Endothelial cell (in vitro differentiated cells): ENCODE results near the gene PNKP. TPM values are rescaled to one million over a fixed set of nuclear protein-coding genes. Genes with fewer than 3 reads are reported as not detected.

Experiments
- DNase-seq: peaks from one replicate; pipeline ENCODE4 v3.0.0; 2021; ENCODE audit warnings: low spot score
- H3K27ac Mint-ChIP-seq: one replicate; pipeline ENCODE4 v1.8.0; 2021; ENCODE audit warnings: mixed read lengths, inconsistent platforms; ENCODE audit not compliant: unreplicated experiment
- H3K27me3 Mint-ChIP-seq: one replicate; pipeline ENCODE4 v1.8.0; 2021; ENCODE audit warnings: mild to moderate bottlenecking, moderate library complexity, mixed read lengths, inconsistent platforms; ENCODE audit not compliant: unreplicated experiment
- H3K36me3 Mint-ChIP-seq: one replicate; pipeline ENCODE4 v1.8.0; 2021; ENCODE audit warnings: mild to moderate bottlenecking, low read depth, mixed read lengths, inconsistent platforms; ENCODE audit not compliant: unreplicated experiment
- H3K4me1 Mint-ChIP-seq: one replicate; pipeline ENCODE4 v1.8.0; 2021; ENCODE audit warnings: mild to moderate bottlenecking, mixed read lengths, inconsistent platforms; ENCODE audit not compliant: unreplicated experiment
- H3K4me3 Mint-ChIP-seq: one replicate; pipeline ENCODE4 v1.8.0; 2021; ENCODE audit warnings: mild to moderate bottlenecking, mixed read lengths, inconsistent platforms; ENCODE audit not compliant: unreplicated experiment
- H3K9me3 Mint-ChIP-seq: one replicate; pipeline ENCODE4 v1.8.0; 2021; ENCODE audit warnings: mixed read lengths, inconsistent platforms; ENCODE audit not compliant: unreplicated experiment
- total RNA-seq: library from RNA; stranded (reverse); fragmentation: NEBNext Ultra II Directional; extraction: Animal tissue kit (Norgen Biotek cat#: 25700); gene quantifications from one replicate; pipeline ENCODE4 v1.2.1, GENCODE V29; 2021; ENCODE audit not compliant: unreplicated experiment
- TF ChIP-seq, protein P1 (sequence below): fragments of 200-600 bp; sonication (generic); IDR thresholded peaks from one replicate; pipeline ENCODE4 v1.5.0; 2021; ENCODE audit warnings: antibody characterized with exemption; ENCODE audit not compliant: unreplicated experiment

The PNKP gene
- total RNA-seq, 1 donor from 2014 or later = 96.0 TPM

DNA sequence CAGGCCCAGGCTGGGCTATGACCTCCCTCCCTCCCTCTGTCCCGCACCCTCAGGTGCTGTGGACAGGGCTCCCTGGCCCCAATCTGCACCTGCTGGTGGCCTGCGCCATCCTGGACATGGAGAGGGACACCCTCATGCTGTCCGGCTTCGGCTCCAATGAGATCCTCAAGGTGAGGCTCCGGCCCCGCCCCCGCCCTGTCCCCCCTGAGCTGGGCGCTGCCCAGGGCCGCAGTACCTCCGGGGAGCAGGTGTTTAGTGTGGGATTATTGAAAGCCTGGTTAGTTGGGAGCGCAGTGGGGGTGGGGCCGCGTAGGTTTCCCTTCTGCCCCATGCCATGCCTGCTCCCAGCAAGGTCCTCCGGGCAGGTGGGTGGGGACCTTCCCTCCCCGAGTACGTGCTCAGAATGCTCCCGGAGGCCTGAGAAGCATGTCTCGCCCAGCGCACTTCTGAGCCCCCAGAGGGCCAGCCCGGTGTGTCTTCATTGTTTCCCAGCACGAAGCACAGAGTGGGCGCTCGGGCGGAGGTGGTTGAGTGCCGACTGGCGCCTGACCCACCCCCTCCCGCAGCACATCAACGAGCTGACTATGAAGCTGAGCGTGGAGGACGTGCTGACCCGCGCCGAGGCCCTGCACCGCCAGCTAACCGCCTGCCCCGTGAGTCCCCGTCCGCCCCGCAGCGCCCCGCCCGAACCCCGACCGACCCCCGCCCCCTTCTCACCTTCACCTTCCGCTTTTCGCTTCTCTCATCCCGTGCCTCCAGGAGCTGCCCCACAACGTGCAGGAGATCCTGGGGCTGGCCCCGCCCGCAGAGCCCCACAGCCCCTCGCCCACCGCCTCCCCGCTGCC, 20.5 kb upstream of the PNKP start:
- no peak for DNase-seq
- Mint-ChIP-seq H3K4me1 (no peaks in the 10 kb centered on the region), H3K27ac (no peak overlapping the region), H3K27me3 (peaks cover 20% of the 10 kb centered on the region), H3K4me3 (no peak overlapping the region), H3K36me3 (peaks cover 25% of the 10 kb centered on the region), H3K9me3 (no peaks in the 10 kb centered on the region)
- TF ChIP-seq, protein P1, sequence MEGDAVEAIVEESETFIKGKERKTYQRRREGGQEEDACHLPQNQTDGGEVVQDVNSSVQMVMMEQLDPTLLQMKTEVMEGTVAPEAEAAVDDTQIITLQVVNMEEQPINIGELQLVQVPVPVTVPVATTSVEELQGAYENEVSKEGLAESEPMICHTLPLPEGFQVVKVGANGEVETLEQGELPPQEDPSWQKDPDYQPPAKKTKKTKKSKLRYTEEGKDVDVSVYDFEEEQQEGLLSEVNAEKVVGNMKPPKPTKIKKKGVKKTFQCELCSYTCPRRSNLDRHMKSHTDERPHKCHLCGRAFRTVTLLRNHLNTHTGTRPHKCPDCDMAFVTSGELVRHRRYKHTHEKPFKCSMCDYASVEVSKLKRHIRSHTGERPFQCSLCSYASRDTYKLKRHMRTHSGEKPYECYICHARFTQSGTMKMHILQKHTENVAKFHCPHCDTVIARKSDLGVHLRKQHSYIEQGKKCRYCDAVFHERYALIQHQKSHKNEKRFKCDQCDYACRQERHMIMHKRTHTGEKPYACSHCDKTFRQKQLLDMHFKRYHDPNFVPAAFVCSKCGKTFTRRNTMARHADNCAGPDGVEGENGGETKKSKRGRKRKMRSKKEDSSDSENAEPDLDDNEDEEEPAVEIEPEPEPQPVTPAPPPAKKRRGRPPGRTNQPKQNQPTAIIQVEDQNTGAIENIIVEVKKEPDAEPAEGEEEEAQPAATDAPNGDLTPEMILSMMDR = no peak

GRCh38 chr19:49887037-49887664, 19.8 kb upstream of the PNKP start:
- Mint-ChIP-seq H3K9me3 (no peaks in the 10 kb centered on the region), H3K4me1 (no peaks in the 10 kb centered on the region), H3K27ac (no peak overlapping the region), H3K36me3 (peaks cover 22% of the 10 kb centered on the region), H3K27me3 (peaks cover 15% of the 10 kb centered on the region), H3K4me3 (no peak overlapping the region)
- TF ChIP-seq, protein P1 = no peak
- no peak for DNase-seq

- no peaks in the 10 kb centered on the region for H3K9me3 Mint-ChIP-seq
- no peak overlapping the region for H3K4me3 Mint-ChIP-seq
- no peak for DNase-seq
- H3K36me3 Mint-ChIP-seq = peaks cover 30% of the 10 kb centered on the region
- H3K4me1 Mint-ChIP-seq = no peaks in the 10 kb centered on the region
- TF ChIP-seq, protein P1 = no peak
- no peak overlapping the region for H3K27ac Mint-ChIP-seq
- peaks cover 9% of the 10 kb centered on the region for H3K27me3 Mint-ChIP-seq
Measured at GRCh38 chr19:49884760-49885159, 17.4 kb upstream of the PNKP start.

- Mint-ChIP-seq H3K27me3 (peaks cover 6% of the 10 kb centered on the region), H3K4me3 (no peak overlapping the region), H3K4me1 (peaks cover 2% of the 10 kb centered on the region), H3K36me3 (peaks cover 33% of the 10 kb centered on the region), H3K9me3 (no peaks in the 10 kb centered on the region), H3K27ac (peak overlapping the region; percentile 61)
- TF ChIP-seq, protein P1 = no peak
- DNase-seq = no peak
Measured at GRCh38 chr19:49884109-49884508, 16.7 kb upstream of the PNKP start.

- Mint-ChIP-seq H3K27me3 (peaks cover 11% of the 10 kb centered on the region), H3K36me3 (peaks cover 37% of the 10 kb centered on the region), H3K9me3 (no peaks in the 10 kb centered on the region), H3K4me1 (peaks cover 10% of the 10 kb centered on the region), H3K4me3 (no peak overlapping the region), H3K27ac (no peak overlapping the region)
- DNase-seq = no peak
- TF ChIP-seq, protein P1 = no peak
Measured at GRCh38 chr19:49883094-49883493, 15.7 kb upstream of the PNKP start.
